Right lobe of liver (tissue), 6 donors: Measurements from ENCODE around the gene VASH2. TPM values are rescaled to one million over a fixed set of nuclear protein-coding genes. Genes with fewer than 3 reads are reported as not detected.

Experiments used
- ATAC-seq, 4 donors: fragments of 200-7000 bp; cut with Tn5 transposase; one replicate each; pipeline ENCODE4 v1.9.1; 2020; ENCODE audit warnings: mild to moderate bottlenecking in 4 of 4, moderate library complexity in 4 of 4
- DNase-seq, 3 donors: peaks; one replicate each; pipeline ENCODE4 v3.0.0-alpha.2; 2020
- H3K27ac ChIP-seq, 3 donors: fragments of 200-600 bp; one replicate each; pipeline ENCODE4 v1.8.0; 2022
- H3K27me3 ChIP-seq, 2 donors: fragments of 200-600 bp; one replicate each; pipeline ENCODE4 v1.8.0; 2022
- H3K36me3 ChIP-seq, 4 donors: fragments of 200-600 bp; sonication (generic) in 1 of 4; one replicate each; pipeline versions ENCODE4 v1.5.1 to v1.8.0; 2017 to 2022; ENCODE audit warnings: control low read depth in 1 of 4
- H3K4me1 ChIP-seq, 4 donors: fragments of 200-600 bp; sonication (generic) in 1 of 4; one replicate each; pipeline versions ENCODE4 v1.5.1 to v1.8.0; 2017 to 2022; ENCODE audit warnings: control low read depth in 1 of 4
- H3K4me3 ChIP-seq, 3 donors: fragments of 200-600 bp; one replicate each; pipeline ENCODE4 v1.8.0; 2022
- H3K9me3 ChIP-seq, 4 donors: fragments of 200-600 bp; sonication (generic) in 1 of 4; one replicate each; pipeline versions ENCODE4 v1.5.1 to v1.8.0; 2017 to 2022; ENCODE audit warnings: control low read depth in 1 of 4
- CTCF ChIP-seq, 4 donors: fragments of 200-600 bp in 3 of 4; fragments of 450-650 bp in 1 of 4; IDR thresholded peaks; one replicate each; pipeline versions ENCODE4 v1.5.1 to v1.8.0; 2016 to 2022; ENCODE audit warnings: antibody characterized with exemption in 4 of 4, mild to moderate bottlenecking in 2 of 4
- POLR2A ChIP-seq: fragments of 450-650 bp; IDR thresholded peaks from one replicate; pipeline ENCODE4 v1.6.1; 2017; ENCODE audit warnings: antibody characterized with exemption, mild to moderate bottlenecking
- WGBS: methylation state at CpG from one replicate; pipeline ENCODE4 v1.1.6; 2018; ENCODE audit warnings: low coverage, low lambda C conversion rate; ENCODE audit not compliant: insufficient coverage; ENCODE audit errors: missing lambda C conversion rate; 5-methylcytosine and 5-hydroxymethylcytosine counted together
- intact Hi-C, 2 donors: fragments of 100-400 bp; cut with DNase I; formaldehyde crosslinking; loops; one replicate each; pipeline versions ENCODE4 v1.11.2 to v1.14.1; 2022
- total RNA-seq, 6 experiments: library from RNA; depleted of rRNA in 2 of 6; stranded (reverse); fragments of >200 nt in 2 of 6; fragmentation: NEBNext Ultra II Directional in 3 of 6; extraction: Animal tissue kit (Norgen Biotek cat#: 25700) in 3 of 6; gene quantifications; one replicate each; pipeline versions ENCODE4 v1.1.0 to v1.2.4, GENCODE V29; 2016 to 2023
- donor health status: DM: no; HTN: yes; CAD: no.
- donor health status: DM: no; HTN: no; CAD: no.
- donor health status: DM: no; HTN: no; CAD: no.
- donor health status: DM: no; HTN: yes; CAD: no.
- donor health status: DM: no; HTN: yes; CAD: no.

The VASH2 gene
- total RNA-seq, 6 experiments from 2014 or later = 0.04 to 0.32 (median 0.07) TPM; not detected in 3

GRCh38 chr1:212918824-212919223 is 31.5 kb upstream of the VASH2 start:
- intact Hi-C loops = no loop called here
- WGBS = 20% methylated on average over 1 of the region's 2 CpGs
- H3K36me3 ChIP-seq = no peaks in the 10 kb centered on the region
- H3K27me3 ChIP-seq = no peaks in the 10 kb centered on the region
- H3K9me3 ChIP-seq = no peaks in the 10 kb centered on the region
- TF ChIP-seq CTCF (IDR thresholded peaks at IDR 0.05) (no peak), POLR2A (no peak)
- H3K4me1 ChIP-seq = no peaks in the 10 kb centered on the region
- no peak overlapping the region for H3K4me3 ChIP-seq
- no peak for DNase-seq
- no peak for ATAC-seq
- H3K27ac ChIP-seq = no peak overlapping the region

- intact Hi-C loops = no loop called here
- ATAC-seq = no peak
- no peaks in the 10 kb centered on the region for H3K9me3 ChIP-seq
- no peaks in the 10 kb centered on the region for H3K27me3 ChIP-seq
- TF ChIP-seq POLR2A (no peak), CTCF (IDR thresholded peaks at IDR 0.05) (no peak)
- H3K36me3 ChIP-seq = no peaks in the 10 kb centered on the region
- no peaks in the 10 kb centered on the region for H3K4me1 ChIP-seq
- DNase-seq = no peak
- 39% methylated on average over 4 of the region's 7 CpGs for WGBS
- H3K4me3 ChIP-seq = no peak overlapping the region
- no peak overlapping the region for H3K27ac ChIP-seq
Measured at GRCh38 chr1:212920246-212920645, 30.1 kb upstream of the VASH2 start.

GRCh38 chr1:212920896-212921295 is 29.4 kb upstream of the VASH2 start:
- intact Hi-C loops = no loop called here
- DNase-seq = no peak

GRCh38 chr1:212922016-212922415 is 28.3 kb upstream of the VASH2 start:
- H3K4me1 ChIP-seq = no peaks in the 10 kb centered on the region
- WGBS = 70% methylated on average over 2 of the region's 5 CpGs
- no peak overlapping the region for H3K27ac ChIP-seq
- TF ChIP-seq CTCF (IDR thresholded peaks at IDR 0.05) (no peak), POLR2A (no peak)
- H3K27me3 ChIP-seq = no peaks in the 10 kb centered on the region
- no peaks in the 10 kb centered on the region for H3K36me3 ChIP-seq
- H3K9me3 ChIP-seq = no peaks in the 10 kb centered on the region
- ATAC-seq (no peak), DNase-seq (no peak)
- intact Hi-C loops = no loop called here
- no peak overlapping the region for H3K4me3 ChIP-seq

More at GRCh38 chr1:212920896-212921295, 29.4 kb upstream of the VASH2 start:
- Histone ChIP-seq H3K4me1 (no peaks in the 10 kb centered on the region), H3K27me3 (no peaks in the 10 kb centered on the region), H3K9me3 (no peaks in the 10 kb centered on the region), H3K36me3 (no peaks in the 10 kb centered on the region), H3K27ac (no peak overlapping the region), H3K4me3 (no peak overlapping the region)
- TF ChIP-seq CTCF (IDR thresholded peaks at IDR 0.05) (peak; percentile 9 to 27 (median 24)), POLR2A (no peak)
- WGBS = 50% methylated on average over 5 of the region's 6 CpGs
- peak in 1 of 4 donors; percentile 35 for ATAC-seq

GRCh38 chr1:212926372-212926771 is 24.0 kb upstream of the VASH2 start:
- intact Hi-C loops = no loop called here
- no peaks in the 10 kb centered on the region for H3K27me3 ChIP-seq
- no peaks in the 10 kb centered on the region for H3K9me3 ChIP-seq
- no peak overlapping the region for H3K4me3 ChIP-seq
- H3K4me1 ChIP-seq = no peaks in the 10 kb centered on the region
- no peak for DNase-seq
- no peak for ATAC-seq
- 39% methylated on average over 3 of the region's 6 CpGs for WGBS
- H3K36me3 ChIP-seq = no peaks in the 10 kb centered on the region
- TF ChIP-seq POLR2A (no peak), CTCF (IDR thresholded peaks at IDR 0.05) (no peak)
- no peak overlapping the region for H3K27ac ChIP-seq
